Memory B cell (primary cell): ENCODE measurements around the gene CD79A.

Source experiments
- ATAC-seq: fragments of 150-1000 bp; cut with Tn5 transposase; 2 replicates; pipeline ENCODE4 v1.10.0; 2021; ENCODE audit warnings: low read depth, mild to moderate bottlenecking, moderate library complexity
- DNase-seq, 2 donors: peaks; one replicate each; pipeline ENCODE4 v3.0.0; 2022; ENCODE audit warnings: low spot score in 2 of 2
- H3K27ac Mint-ChIP-seq: one replicate; pipeline ENCODE4 v1.8.0; 2022; ENCODE audit warnings: mild to moderate bottlenecking, moderate library complexity, mixed read lengths
- H3K27me3 Mint-ChIP-seq: one replicate; pipeline ENCODE4 v1.8.0; 2022; ENCODE audit warnings: mixed read lengths
- H3K36me3 Mint-ChIP-seq: one replicate; pipeline ENCODE4 v1.8.0; 2022; ENCODE audit warnings: mild to moderate bottlenecking, mixed read lengths
- H3K4me1 Mint-ChIP-seq: one replicate; pipeline ENCODE4 v1.8.0; 2022; ENCODE audit warnings: mixed read lengths
- H3K4me3 Mint-ChIP-seq: one replicate; pipeline ENCODE4 v1.8.0; 2022; ENCODE audit warnings: mild to moderate bottlenecking, moderate library complexity, mixed read lengths
- H3K9me3 Mint-ChIP-seq: one replicate; pipeline ENCODE4 v1.8.0; 2022; ENCODE audit warnings: mixed read lengths

Gene CD79A

GRCh38 chr19:41897820-41898219 lies 20.7 kb downstream of the CD79A start:
- DNase-seq (no peak), ATAC-seq (no peak)
- Mint-ChIP-seq H3K27ac (peak overlapping the region; percentile 75), H3K4me1 (peaks cover 20% of the 10 kb centered on the region), H3K4me3 (no peak overlapping the region), H3K9me3 (no peaks in the 10 kb centered on the region), H3K27me3 (no peaks in the 10 kb centered on the region), H3K36me3 (peaks cover 35% of the 10 kb centered on the region)

DNA sequence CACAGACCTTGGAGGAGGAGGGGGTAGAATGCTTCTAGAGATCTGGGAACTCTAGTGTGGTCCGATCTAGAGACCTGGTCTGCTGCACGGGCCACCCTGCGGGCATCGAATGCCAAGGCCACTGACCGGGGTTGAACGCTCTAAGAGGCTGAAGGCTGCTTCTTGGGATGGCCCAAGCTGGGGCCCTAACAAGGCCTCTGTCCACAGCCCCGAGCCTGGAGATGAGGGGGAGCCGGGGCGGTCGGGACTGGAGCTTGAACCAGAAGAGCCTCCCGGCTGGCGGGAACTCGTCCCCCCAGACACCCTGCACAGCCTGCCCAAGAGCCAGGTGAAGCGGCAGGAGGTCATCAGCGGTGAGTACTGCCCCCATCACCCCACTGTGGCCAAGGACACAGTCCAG lies 21.2 kb downstream of the CD79A start:
- H3K9me3 Mint-ChIP-seq, result no peaks in the 10 kb centered on the region
- H3K4me1 Mint-ChIP-seq, result peaks cover 17% of the 10 kb centered on the region
- H3K27ac Mint-ChIP-seq, result no peak overlapping the region
- ATAC-seq (no peak), DNase-seq (no peak)
- peaks cover 33% of the 10 kb centered on the region for H3K36me3 Mint-ChIP-seq
- H3K27me3 Mint-ChIP-seq, result no peaks in the 10 kb centered on the region
- H3K4me3 Mint-ChIP-seq, result no peak overlapping the region

DNA sequence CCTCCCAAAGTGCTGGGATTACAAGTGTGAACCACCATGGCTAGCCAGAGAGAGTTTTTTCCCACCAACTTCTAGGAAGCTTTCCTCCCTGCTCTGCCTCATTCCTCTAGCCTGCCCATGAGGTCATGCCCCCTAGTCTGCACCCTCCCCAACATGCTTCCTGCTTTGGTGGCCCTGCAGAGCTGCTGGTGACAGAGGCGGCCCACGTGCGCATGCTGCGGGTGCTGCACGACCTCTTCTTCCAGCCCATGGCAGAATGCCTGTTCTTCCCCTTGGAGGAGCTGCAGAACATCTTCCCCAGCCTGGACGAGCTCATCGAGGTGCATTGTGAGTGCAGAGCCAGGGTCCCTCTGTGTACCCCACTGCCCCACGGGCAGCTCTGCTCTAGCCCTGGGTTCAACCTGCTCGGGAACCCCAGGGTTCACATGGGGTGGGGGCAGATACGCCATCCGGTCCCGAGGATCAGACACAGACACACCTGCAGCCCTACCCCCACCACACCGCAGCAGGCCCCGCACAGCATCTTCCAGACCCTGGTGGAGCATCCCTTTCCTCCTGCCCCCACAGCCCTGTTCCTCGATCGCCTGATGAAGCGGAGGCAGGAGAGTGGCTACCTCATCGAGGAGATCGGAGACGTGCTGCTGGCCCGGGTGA lies 24.8 kb downstream of the CD79A start:
- no peak overlapping the region for H3K27ac Mint-ChIP-seq
- peaks cover 18% of the 10 kb centered on the region for H3K4me1 Mint-ChIP-seq
- peaks cover 44% of the 10 kb centered on the region for H3K36me3 Mint-ChIP-seq
- DNase-seq (no peak), ATAC-seq (no peak)
- no peaks in the 10 kb centered on the region for H3K27me3 Mint-ChIP-seq
- no peak overlapping the region for H3K4me3 Mint-ChIP-seq
- H3K9me3 Mint-ChIP-seq, result no peaks in the 10 kb centered on the region

- Mint-ChIP-seq H3K4me3 (no peak overlapping the region), H3K4me1 (peaks cover 21% of the 10 kb centered on the region), H3K36me3 (peaks cover 42% of the 10 kb centered on the region)
Measured at GRCh38 chr19:41902594-41902993, 25.5 kb downstream of the CD79A start.

DNA sequence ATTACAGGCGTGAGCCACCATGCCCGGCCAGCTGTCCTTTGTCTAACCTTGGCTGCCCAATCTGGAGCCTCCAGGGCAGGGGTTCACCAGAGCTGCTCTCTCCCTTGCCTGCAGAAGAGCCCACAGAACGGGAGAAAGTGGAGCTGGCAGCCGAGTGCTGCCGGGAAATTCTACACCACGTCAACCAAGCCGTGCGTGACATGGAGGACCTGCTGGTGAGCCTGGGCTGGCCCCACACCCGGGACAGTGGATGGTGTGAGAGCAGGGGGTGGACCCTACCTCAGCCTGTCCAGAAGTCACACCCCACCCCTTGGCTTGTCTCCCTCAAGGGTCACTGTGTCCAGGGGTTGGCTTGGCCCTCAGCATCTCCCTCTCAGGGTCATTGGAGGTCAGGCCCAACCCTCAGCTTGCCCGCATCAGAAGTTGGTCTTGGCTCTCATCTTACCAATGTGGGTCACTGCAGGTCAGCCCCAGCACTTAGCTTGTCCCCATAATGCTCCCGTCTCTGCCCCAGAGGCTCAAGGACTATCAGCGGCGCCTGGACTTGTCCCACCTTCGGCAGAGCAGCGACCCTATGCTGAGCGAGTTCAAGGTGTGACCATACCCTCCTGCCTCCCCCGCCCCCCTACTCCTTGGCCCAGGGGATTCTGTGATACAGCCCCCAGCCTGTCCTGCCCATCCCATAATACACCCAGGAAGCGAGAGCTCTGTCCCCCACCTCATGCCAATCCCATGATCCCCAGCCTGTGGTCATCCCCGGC lies 26.3 kb downstream of the CD79A start:
- no peak overlapping the region for H3K27ac Mint-ChIP-seq

More at GRCh38 chr19:41902594-41902993, 25.5 kb downstream of the CD79A start:
- Mint-ChIP-seq H3K27me3 (no peaks in the 10 kb centered on the region), H3K9me3 (no peaks in the 10 kb centered on the region), H3K27ac (no peak overlapping the region)
- ATAC-seq (no peak), DNase-seq (no peak)

GRCh38 chr19:41904118-41904870 lies 27.2 kb downstream of the CD79A start:
- ATAC-seq (no peak), DNase-seq (no peak)
- no peak overlapping the region for H3K27ac Mint-ChIP-seq
- H3K4me1 Mint-ChIP-seq, result peaks cover 20% of the 10 kb centered on the region
- no peak overlapping the region for H3K4me3 Mint-ChIP-seq
- H3K27me3 Mint-ChIP-seq, result no peaks in the 10 kb centered on the region
- no peaks in the 10 kb centered on the region for H3K9me3 Mint-ChIP-seq
- H3K36me3 Mint-ChIP-seq, result peaks cover 35% of the 10 kb centered on the region

More for the DNA sequence above, 26.3 kb downstream of the CD79A start:
- ATAC-seq (no peak), DNase-seq (no peak)
- Mint-ChIP-seq H3K36me3 (peaks cover 40% of the 10 kb centered on the region), H3K27me3 (no peaks in the 10 kb centered on the region), H3K4me3 (no peak overlapping the region), H3K9me3 (no peaks in the 10 kb centered on the region), H3K4me1 (peaks cover 18% of the 10 kb centered on the region)

GRCh38 chr19:41905273-41906002 lies 28.4 kb downstream of the CD79A start:
- Mint-ChIP-seq H3K27ac (peak overlapping the region; percentile 24), H3K4me1 (peaks cover 24% of the 10 kb centered on the region), H3K27me3 (no peaks in the 10 kb centered on the region), H3K4me3 (no peak overlapping the region), H3K9me3 (no peaks in the 10 kb centered on the region), H3K36me3 (peaks cover 35% of the 10 kb centered on the region)
- DNase-seq (no peak), ATAC-seq (no peak)

- H3K4me3 Mint-ChIP-seq, result no peak overlapping the region
- peaks cover 32% of the 10 kb centered on the region for H3K4me1 Mint-ChIP-seq
- H3K36me3 Mint-ChIP-seq, result peaks cover 34% of the 10 kb centered on the region
- no peak for DNase-seq
- ATAC-seq, result no peak
- peak overlapping the region; percentile 24 for H3K27ac Mint-ChIP-seq
- no peaks in the 10 kb centered on the region for H3K9me3 Mint-ChIP-seq
- H3K27me3 Mint-ChIP-seq, result no peaks in the 10 kb centered on the region
Measured at GRCh38 chr19:41906271-41906670, 29.2 kb downstream of the CD79A start.

DNA sequence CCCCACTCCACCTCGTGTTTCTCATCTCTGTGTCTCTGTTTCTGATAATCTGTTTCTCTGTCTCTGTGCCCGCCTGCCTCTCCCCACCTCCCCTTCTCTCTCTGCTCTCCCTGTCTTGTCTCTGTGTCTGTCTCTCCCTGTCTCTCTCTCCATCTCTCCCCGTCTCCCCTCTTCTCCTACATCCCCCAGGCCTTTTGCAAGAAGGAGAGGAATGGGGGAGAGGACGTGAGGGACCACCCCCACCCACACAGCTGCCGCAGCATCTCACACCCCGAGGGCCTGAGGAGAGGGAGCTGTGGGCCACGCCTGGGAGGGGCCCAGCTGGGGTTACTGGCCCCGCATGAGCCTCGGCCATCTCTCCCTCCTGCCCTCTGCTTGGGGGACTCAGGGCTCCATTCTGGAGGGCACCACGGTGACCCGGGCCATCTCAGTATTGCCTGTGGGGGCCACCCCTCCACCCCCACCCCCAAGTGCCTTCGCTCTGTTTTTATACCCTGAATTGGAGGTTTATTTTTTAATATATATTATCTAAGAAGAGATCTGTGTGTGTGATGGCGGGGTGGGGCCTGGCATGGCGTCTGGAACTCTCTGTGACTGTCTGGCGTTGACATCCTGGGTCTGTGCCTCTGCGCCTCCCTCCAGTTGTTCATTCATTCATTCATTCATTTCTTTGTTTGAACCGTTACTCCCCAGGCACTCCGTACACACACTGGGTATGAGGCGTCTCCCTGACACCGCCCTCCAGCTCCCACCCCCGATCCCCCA lies 30.0 kb downstream of the CD79A start:
- DNase-seq (no peak), ATAC-seq (no peak)
- Mint-ChIP-seq H3K27me3 (no peaks in the 10 kb centered on the region), H3K27ac (peak overlapping the region; percentile 69), H3K4me1 (peaks cover 39% of the 10 kb centered on the region), H3K9me3 (no peaks in the 10 kb centered on the region), H3K36me3 (peaks cover 32% of the 10 kb centered on the region), H3K4me3 (no peak overlapping the region)

- ATAC-seq (no peak), DNase-seq (no peak)
- H3K27me3 Mint-ChIP-seq, result peaks cover 2% of the 10 kb centered on the region
- peak overlapping the region; percentile 40 for H3K27ac Mint-ChIP-seq
- peaks cover 42% of the 10 kb centered on the region for H3K4me1 Mint-ChIP-seq
- H3K4me3 Mint-ChIP-seq, result no peak overlapping the region
- peaks cover 29% of the 10 kb centered on the region for H3K36me3 Mint-ChIP-seq
- no peaks in the 10 kb centered on the region for H3K9me3 Mint-ChIP-seq
Measured at GRCh38 chr19:41907994-41908615, 31.0 kb downstream of the CD79A start.

DNA sequence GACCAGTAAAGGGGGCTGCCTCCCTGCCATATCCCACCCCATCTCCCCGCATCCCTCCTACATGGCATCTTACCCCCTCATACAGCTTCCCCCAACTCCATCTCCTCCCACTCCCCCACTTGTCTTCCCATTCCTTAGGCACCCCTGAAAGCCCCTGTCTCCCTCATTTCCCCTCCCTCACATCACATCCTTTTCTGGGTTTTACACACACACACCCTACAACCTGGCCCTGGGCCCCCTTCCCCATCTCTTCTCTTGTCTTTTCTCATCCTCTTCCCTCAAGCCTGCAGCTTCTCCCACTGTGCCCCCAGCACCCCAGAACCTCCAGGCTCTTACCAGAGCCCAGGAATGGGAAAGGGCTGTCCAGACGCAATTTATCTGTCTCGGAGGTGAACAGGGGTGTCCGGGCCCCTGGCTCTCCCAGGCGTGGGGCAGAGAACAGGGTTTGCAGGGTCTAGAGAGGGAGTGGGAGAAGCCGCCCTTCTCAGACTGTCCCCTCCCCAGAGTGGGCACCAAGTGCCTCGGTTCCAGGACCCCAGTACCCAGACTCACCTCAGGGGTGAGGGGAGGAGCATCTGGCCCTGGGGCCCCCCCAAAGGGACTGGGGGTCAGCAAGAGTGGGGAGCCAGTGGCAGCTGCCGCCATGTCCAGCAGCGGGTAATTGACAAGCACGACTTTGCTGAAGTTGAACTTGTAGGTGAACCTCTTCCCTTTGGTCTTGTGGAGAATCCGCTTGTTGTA lies 31.8 kb downstream of the CD79A start:
- H3K4me1 Mint-ChIP-seq, result peaks cover 47% of the 10 kb centered on the region
- ATAC-seq, result no peak
- H3K4me3 Mint-ChIP-seq, result no peak overlapping the region

GRCh38 chr19:41909706-41910105 lies 32.6 kb downstream of the CD79A start:
- no peak for ATAC-seq
- no peak overlapping the region for H3K4me3 Mint-ChIP-seq
- no peaks in the 10 kb centered on the region for H3K9me3 Mint-ChIP-seq
- H3K27me3 Mint-ChIP-seq, result peaks cover 13% of the 10 kb centered on the region
- H3K36me3 Mint-ChIP-seq, result peaks cover 19% of the 10 kb centered on the region
- no peak overlapping the region for H3K27ac Mint-ChIP-seq
- H3K4me1 Mint-ChIP-seq, result peaks cover 49% of the 10 kb centered on the region
- no peak for DNase-seq

More for the DNA sequence above, 31.8 kb downstream of the CD79A start:
- Mint-ChIP-seq H3K36me3 (peaks cover 23% of the 10 kb centered on the region), H3K27ac (peak overlapping the region; percentile 40), H3K9me3 (no peaks in the 10 kb centered on the region), H3K27me3 (peaks cover 8% of the 10 kb centered on the region)
- DNase-seq, result no peak
